Erythroblast (primary cell): ENCODE data around the gene TSPEAR.
"Not testable (repeated sequence)": the region's sequence is repeated elsewhere in the genome, so short reads cannot be mapped to it uniquely, and the experiment has no call there.

ENCODE experiments used
- GATA1 ChIP-seq: IDR thresholded peaks from 2 replicates; pipeline ENCODE4 v1.6.1; 2011; ENCODE audit warnings: low read depth, mild to moderate bottlenecking, control low read depth, low read length, moderate library complexity
- POLR2A ChIP-seq: IDR thresholded peaks from 2 replicates; pipeline ENCODE4 v1.6.1; 2011; ENCODE audit warnings: mild to moderate bottlenecking, low read length

- not testable (repeated sequence) for TF ChIP-seq POLR2A, GATA1
These were observed 131.0 kb downstream of the TSPEAR start, which contains the start of gene KRTAP10-5 for GRCh38 chr21:44580231-44580821.
